ENCODE results near the gene QTRT2. TPM values are rescaled to one million over a fixed set of nuclear protein-coding genes. Genes with fewer than 3 reads are reported as not detected.

Gene QTRT2
- total RNA-seq, 1 experiment from 2014 or later = 56.9 TPM

DNA sequence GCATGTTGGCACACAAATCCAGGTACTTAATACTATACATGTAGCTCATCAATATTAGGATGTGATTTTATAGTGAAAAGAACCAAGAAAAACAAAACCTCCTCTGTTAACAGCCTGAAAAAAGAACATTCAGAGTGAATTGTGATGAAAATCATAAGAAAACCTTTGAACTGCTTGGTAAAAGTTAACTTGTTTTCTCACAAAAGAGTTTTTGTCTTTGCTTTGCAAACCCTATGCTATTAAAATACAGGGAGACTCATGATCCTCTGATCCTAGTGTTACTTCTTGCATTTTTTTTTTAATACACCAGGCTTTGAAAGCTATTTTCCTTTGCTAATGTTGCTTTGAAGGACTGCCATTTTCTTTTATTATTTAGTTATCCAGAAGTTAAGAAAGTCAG, 23.7 kb downstream of the QTRT2 start:
- Histone ChIP-seq H3K9me3 (ENCODE audit: low read length) (no peaks in the 10 kb centered on the region), H3K36me3 (ENCODE audit: insufficient read depth, low read length) (peaks cover 65% of the 10 kb centered on the region; the same call in 1 of the 2 replicates), H3K27ac (ENCODE audit: low read length) (no peak overlapping the region), H2AFZ (ENCODE audit: low read length) (no peak overlapping the region), H3K4me2 (ENCODE audit: low read depth, low read length, poor library complexity, severe bottlenecking) (no peak overlapping the region), H4K20me1 (ENCODE audit: insufficient read depth, low read depth, low read length) (no peaks in the 10 kb centered on the region), H3K4me3 (ENCODE audit: low read length) (no peak overlapping the region), H3K4me1 (ENCODE audit: low read length) (no peaks in the 10 kb centered on the region), H3K27me3 (ENCODE audit: low read length) (no peaks in the 10 kb centered on the region), H3K9ac (ENCODE audit: low read length) (no peak overlapping the region), H3K9me2 (replicated peaks; ENCODE audit: insufficient read depth, low read length) (no peaks in the 10 kb centered on the region), H3K79me2 (ENCODE audit: low read length) (peaks cover 3% of the 10 kb centered on the region; the same call in 1 of the 2 replicates)
- DNase-seq = no peak

DNA sequence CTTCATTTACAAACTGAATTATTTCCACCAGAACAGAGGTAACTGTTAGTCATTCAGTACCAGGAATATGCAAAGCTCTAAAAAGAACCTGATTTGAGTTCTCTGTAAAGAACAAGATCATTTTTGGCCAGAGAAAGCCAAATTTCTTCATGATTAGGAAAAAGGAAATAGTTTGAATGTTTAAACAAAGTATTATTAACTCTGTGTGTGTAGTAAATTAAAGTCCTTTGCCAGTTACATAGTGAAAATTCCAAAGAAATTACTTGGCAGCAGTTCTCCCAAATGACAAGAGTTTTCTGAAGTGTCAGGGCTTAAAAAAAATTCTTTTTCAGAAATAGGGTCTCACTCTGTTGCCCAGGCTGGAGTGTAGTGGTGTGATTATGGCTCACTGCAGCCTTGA, 24.5 kb downstream of the QTRT2 start:
- no peak overlapping the region for H2AFZ ChIP-seq (ENCODE audit: low read length)
- H4K20me1 ChIP-seq (ENCODE audit: insufficient read depth, low read depth, low read length) = no peaks in the 10 kb centered on the region
- no peak for DNase-seq
- no peaks in the 10 kb centered on the region for H3K27me3 ChIP-seq (ENCODE audit: low read length)
- H3K9me2 ChIP-seq (replicated peaks; ENCODE audit: insufficient read depth, low read length) = no peaks in the 10 kb centered on the region
- H3K9ac ChIP-seq (ENCODE audit: low read length) = no peak overlapping the region
- H3K9me3 ChIP-seq (ENCODE audit: low read length) = no peaks in the 10 kb centered on the region
- H3K27ac ChIP-seq (ENCODE audit: low read length) = no peak overlapping the region
- no peak overlapping the region for H3K4me2 ChIP-seq (ENCODE audit: low read depth, low read length, poor library complexity, severe bottlenecking)
- no peaks in the 10 kb centered on the region for H3K4me1 ChIP-seq (ENCODE audit: low read length)
- H3K79me2 ChIP-seq (ENCODE audit: low read length) = peaks cover 3% of the 10 kb centered on the region; the same call in 1 of the 2 replicates
- H3K4me3 ChIP-seq (ENCODE audit: low read length) = no peak overlapping the region
- peaks cover 67% of the 10 kb centered on the region; the same call in 1 of the 2 replicates for H3K36me3 ChIP-seq (ENCODE audit: insufficient read depth, low read length)

- Histone ChIP-seq H3K36me3 (ENCODE audit: insufficient read depth, low read length) (peaks cover 72% of the 10 kb centered on the region), H3K27me3 (ENCODE audit: low read length) (no peaks in the 10 kb centered on the region)
- no peak for DNase-seq
Observed at GRCh38 chr3:114083112-114083511, 26.6 kb downstream of the QTRT2 start.

GRCh38 chr3:114086356-114086755, 29.8 kb downstream of the QTRT2 start:
- no peak for DNase-seq
- Histone ChIP-seq H3K9ac (ENCODE audit: low read length) (no peak overlapping the region), H3K79me2 (ENCODE audit: low read length) (peaks cover 3% of the 10 kb centered on the region; the same call in 1 of the 2 replicates), H4K20me1 (ENCODE audit: insufficient read depth, low read depth, low read length) (no peaks in the 10 kb centered on the region), H3K9me2 (replicated peaks; ENCODE audit: insufficient read depth, low read length) (no peaks in the 10 kb centered on the region), H3K27me3 (ENCODE audit: low read length) (no peaks in the 10 kb centered on the region), H3K9me3 (ENCODE audit: low read length) (no peaks in the 10 kb centered on the region), H3K4me2 (ENCODE audit: low read depth, low read length, poor library complexity, severe bottlenecking) (no peak overlapping the region), H3K4me1 (ENCODE audit: low read length) (no peaks in the 10 kb centered on the region), H3K4me3 (ENCODE audit: low read length) (no peak overlapping the region), H3K36me3 (ENCODE audit: insufficient read depth, low read length) (peaks cover 43% of the 10 kb centered on the region), H2AFZ (ENCODE audit: low read length) (no peak overlapping the region), H3K27ac (ENCODE audit: low read length) (no peak overlapping the region)

More at GRCh38 chr3:114083112-114083511, 26.6 kb downstream of the QTRT2 start:
- Histone ChIP-seq H3K9me3 (ENCODE audit: low read length) (no peaks in the 10 kb centered on the region), H2AFZ (ENCODE audit: low read length) (no peak overlapping the region), H3K9me2 (replicated peaks; ENCODE audit: insufficient read depth, low read length) (no peaks in the 10 kb centered on the region), H3K9ac (ENCODE audit: low read length) (no peak overlapping the region), H3K4me1 (ENCODE audit: low read length) (no peaks in the 10 kb centered on the region), H3K79me2 (ENCODE audit: low read length) (peaks cover 3% of the 10 kb centered on the region; the same call in 1 of the 2 replicates), H3K27ac (ENCODE audit: low read length) (no peak overlapping the region), H4K20me1 (ENCODE audit: insufficient read depth, low read depth, low read length) (no peaks in the 10 kb centered on the region), H3K4me3 (ENCODE audit: low read length) (no peak overlapping the region), H3K4me2 (ENCODE audit: low read depth, low read length, poor library complexity, severe bottlenecking) (no peak overlapping the region)

DNA sequence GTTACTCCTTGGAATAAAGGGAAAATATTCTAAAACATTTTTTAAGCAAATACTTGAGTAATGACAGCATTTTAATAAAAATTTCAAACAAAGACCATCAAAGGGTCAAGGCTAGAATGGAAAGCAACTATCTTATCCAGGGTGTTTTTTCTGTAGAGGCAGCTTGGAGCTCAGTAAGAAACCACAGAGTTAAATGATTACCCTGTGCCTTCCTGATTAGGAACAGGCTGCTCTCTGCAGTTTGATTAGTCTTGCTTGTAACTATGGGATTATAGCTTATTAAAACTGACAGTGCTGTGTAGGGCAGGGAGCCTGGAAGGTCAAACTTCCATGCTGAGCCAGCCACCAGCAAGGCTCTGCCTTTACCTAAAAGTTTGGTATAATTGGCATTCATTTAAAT, 33.1 kb downstream of the QTRT2 start:
- no peak overlapping the region for H3K27ac ChIP-seq (ENCODE audit: low read length)
- H3K9ac ChIP-seq (ENCODE audit: low read length) = no peak overlapping the region
- DNase-seq = no peak

DNA sequence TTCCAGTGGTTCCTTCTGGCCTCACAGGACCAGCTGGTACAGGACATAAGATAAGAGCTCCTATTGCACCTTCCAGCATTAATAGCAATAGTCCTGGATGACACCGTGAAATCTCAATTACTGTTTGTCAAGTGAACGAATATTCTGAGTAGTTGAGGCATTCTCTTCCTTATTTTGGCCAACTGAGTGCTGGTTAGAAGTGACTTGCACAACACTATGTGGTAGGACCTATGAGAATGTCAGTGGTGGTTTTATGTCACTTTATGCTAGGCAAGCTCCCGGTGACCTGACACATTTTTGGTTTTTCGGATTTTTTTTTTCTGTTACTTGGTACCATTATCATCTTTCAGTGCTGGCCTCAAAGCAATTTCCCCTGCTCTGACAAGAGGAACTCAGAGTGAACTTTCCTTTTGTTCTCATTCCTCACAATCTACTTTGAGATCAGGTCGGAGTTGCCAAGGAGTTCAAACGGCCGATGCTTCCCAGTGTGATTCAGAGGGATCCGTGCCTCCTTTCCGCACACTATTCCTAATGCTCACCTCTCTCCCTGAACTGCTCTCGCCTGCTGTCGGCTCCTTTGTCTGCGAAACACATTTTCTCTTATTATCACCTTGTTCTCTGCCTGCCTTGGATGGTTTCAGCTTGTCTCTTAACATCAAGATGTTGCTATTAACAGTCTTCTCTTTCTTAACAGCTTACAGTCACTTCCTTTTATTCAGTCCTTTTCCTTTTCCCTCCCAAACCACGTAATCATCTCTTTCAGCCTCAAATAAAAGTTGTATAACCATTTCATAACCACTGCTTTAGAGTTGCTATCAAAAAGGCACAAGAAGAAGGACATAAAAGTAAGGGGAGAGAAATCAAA, 35.8 kb downstream of the QTRT2 start:
- no peak overlapping the region for H3K4me2 ChIP-seq (ENCODE audit: low read depth, low read length, poor library complexity, severe bottlenecking)
- H3K27me3 ChIP-seq (ENCODE audit: low read length) = no peaks in the 10 kb centered on the region
- no peak overlapping the region for H3K9ac ChIP-seq (ENCODE audit: low read length)
- no peaks in the 10 kb centered on the region for H3K79me2 ChIP-seq (ENCODE audit: low read length)
- no peaks in the 10 kb centered on the region for H3K4me1 ChIP-seq (ENCODE audit: low read length)
- no peak for DNase-seq
- no peak overlapping the region for H2AFZ ChIP-seq (ENCODE audit: low read length)
- H3K9me2 ChIP-seq (replicated peaks; ENCODE audit: insufficient read depth, low read length) = no peaks in the 10 kb centered on the region
- no peak overlapping the region for H3K27ac ChIP-seq (ENCODE audit: low read length)
- no peaks in the 10 kb centered on the region for H3K9me3 ChIP-seq (ENCODE audit: low read length)
- peaks cover 4% of the 10 kb centered on the region for H3K36me3 ChIP-seq (ENCODE audit: insufficient read depth, low read length)
- H3K4me3 ChIP-seq (ENCODE audit: low read length) = no peak overlapping the region
- no peaks in the 10 kb centered on the region for H4K20me1 ChIP-seq (ENCODE audit: insufficient read depth, low read depth, low read length)

More for the DNA sequence above, 33.1 kb downstream of the QTRT2 start:
- Histone ChIP-seq H2AFZ (ENCODE audit: low read length) (no peak overlapping the region), H4K20me1 (ENCODE audit: insufficient read depth, low read depth, low read length) (no peaks in the 10 kb centered on the region), H3K9me2 (replicated peaks; ENCODE audit: insufficient read depth, low read length) (no peaks in the 10 kb centered on the region), H3K4me1 (ENCODE audit: low read length) (no peaks in the 10 kb centered on the region), H3K36me3 (ENCODE audit: insufficient read depth, low read length) (peaks cover 27% of the 10 kb centered on the region), H3K79me2 (ENCODE audit: low read length) (no peaks in the 10 kb centered on the region), H3K9me3 (ENCODE audit: low read length) (no peaks in the 10 kb centered on the region), H3K27me3 (ENCODE audit: low read length) (no peaks in the 10 kb centered on the region), H3K4me3 (ENCODE audit: low read length) (no peak overlapping the region), H3K4me2 (ENCODE audit: low read depth, low read length, poor library complexity, severe bottlenecking) (no peak overlapping the region)

DNA sequence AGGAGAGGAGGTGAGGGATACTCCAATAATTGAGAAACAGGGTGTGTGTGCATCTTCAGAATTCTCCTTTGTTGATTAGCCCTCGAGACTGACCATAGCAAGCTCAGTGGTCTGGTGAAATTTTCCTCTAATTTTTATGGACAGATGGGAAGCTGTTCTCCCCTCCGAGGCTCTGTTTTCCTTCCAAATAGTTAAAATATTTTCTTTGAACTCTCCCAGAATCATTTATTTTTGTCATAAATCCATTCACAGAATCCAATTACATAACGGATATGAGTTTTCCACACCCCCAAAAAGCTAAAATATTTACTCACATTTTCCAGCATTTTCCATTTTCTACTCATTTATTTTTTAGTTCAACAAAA, 36.5 kb downstream of the QTRT2 start:
- H3K4me3 ChIP-seq (ENCODE audit: low read length) = no peak overlapping the region
- H3K27ac ChIP-seq (ENCODE audit: low read length) = no peak overlapping the region
- H3K27me3 ChIP-seq (ENCODE audit: low read length) = no peaks in the 10 kb centered on the region
- no peak for DNase-seq
- H3K9me3 ChIP-seq (ENCODE audit: low read length) = no peaks in the 10 kb centered on the region
- no peaks in the 10 kb centered on the region for H3K4me1 ChIP-seq (ENCODE audit: low read length)
- H3K9me2 ChIP-seq (replicated peaks; ENCODE audit: insufficient read depth, low read length) = no peaks in the 10 kb centered on the region
- no peak overlapping the region for H3K9ac ChIP-seq (ENCODE audit: low read length)
- H3K4me2 ChIP-seq (ENCODE audit: low read depth, low read length, poor library complexity, severe bottlenecking) = no peak overlapping the region
- no peaks in the 10 kb centered on the region for H3K79me2 ChIP-seq (ENCODE audit: low read length)
- H4K20me1 ChIP-seq (ENCODE audit: insufficient read depth, low read depth, low read length) = no peaks in the 10 kb centered on the region
- no peak overlapping the region for H2AFZ ChIP-seq (ENCODE audit: low read length)
- peaks cover 1% of the 10 kb centered on the region for H3K36me3 ChIP-seq (ENCODE audit: insufficient read depth, low read length)

GRCh38 chr3:114093596-114093995, 37.1 kb downstream of the QTRT2 start:
- Histone ChIP-seq H4K20me1 (ENCODE audit: insufficient read depth, low read depth, low read length) (no peaks in the 10 kb centered on the region), H3K9me2 (replicated peaks; ENCODE audit: insufficient read depth, low read length) (no peaks in the 10 kb centered on the region), H3K27ac (ENCODE audit: low read length) (no peak overlapping the region), H3K36me3 (ENCODE audit: insufficient read depth, low read length) (no peaks in the 10 kb centered on the region), H3K4me3 (ENCODE audit: low read length) (no peak overlapping the region), H3K9me3 (ENCODE audit: low read length) (no peaks in the 10 kb centered on the region), H3K27me3 (ENCODE audit: low read length) (no peaks in the 10 kb centered on the region), H3K79me2 (ENCODE audit: low read length) (no peaks in the 10 kb centered on the region), H3K4me1 (ENCODE audit: low read length) (no peaks in the 10 kb centered on the region), H2AFZ (ENCODE audit: low read length) (no peak overlapping the region), H3K4me2 (ENCODE audit: low read depth, low read length, poor library complexity, severe bottlenecking) (no peak overlapping the region), H3K9ac (ENCODE audit: low read length) (no peak overlapping the region)
- DNase-seq = no peak

Measured in Karpas-422 (cell line).